GM12801 (cell line): ENCODE results near the gene MATK.

ENCODE experiments used
- TF ChIP-seq, protein P1 (sequence below): IDR thresholded peaks from one replicate; pipeline ENCODE4 v1.5.1; 2011; ENCODE audit warnings: control low read depth; ENCODE audit not compliant: insufficient read length; ENCODE audit errors: extremely low read depth

Gene MATK

DNA sequence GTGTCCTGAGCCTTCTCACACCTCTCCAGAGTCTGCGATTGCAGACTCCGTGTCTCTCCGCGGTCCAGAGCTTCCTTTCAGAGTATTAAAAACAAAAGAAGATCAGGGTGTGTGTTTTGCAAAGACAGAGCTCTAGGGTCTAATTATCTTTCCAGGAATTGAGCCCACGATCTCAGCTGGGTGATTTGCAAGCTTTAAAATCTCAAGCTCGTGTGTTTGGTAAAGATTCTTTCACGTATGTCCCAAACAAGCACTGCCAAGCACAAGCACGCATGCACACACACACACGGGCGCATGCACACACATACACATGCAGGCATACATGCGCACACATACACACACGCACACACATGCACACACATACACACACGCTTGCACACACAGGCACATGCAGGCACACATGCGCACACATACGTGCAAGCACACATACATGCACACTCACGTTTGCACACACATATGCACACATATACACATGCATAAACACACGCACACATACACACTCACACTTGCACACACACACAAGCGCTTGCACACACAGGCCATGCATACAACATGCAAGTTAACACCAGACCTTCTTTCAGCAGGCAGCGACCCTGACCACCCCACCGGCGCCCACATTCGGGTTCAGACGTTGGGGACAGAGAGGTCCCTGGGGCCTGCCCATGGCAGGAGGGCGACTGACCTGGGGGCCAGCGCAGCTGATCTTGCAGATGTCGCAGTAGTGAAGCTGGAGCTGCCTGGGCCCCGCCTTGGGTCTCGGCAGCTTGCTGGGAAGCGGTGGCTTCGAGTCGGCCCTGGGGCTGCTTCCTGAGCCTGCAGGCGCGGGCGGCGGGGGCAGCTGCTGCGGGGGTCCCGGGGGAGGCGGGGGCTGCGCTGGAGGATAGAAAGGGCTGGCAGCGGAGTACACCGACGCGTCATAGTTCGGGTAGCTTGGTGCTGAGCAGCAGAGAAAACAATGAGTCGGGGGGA lies 44.7 kb upstream of the MATK start:
- TF ChIP-seq, protein P1, sequence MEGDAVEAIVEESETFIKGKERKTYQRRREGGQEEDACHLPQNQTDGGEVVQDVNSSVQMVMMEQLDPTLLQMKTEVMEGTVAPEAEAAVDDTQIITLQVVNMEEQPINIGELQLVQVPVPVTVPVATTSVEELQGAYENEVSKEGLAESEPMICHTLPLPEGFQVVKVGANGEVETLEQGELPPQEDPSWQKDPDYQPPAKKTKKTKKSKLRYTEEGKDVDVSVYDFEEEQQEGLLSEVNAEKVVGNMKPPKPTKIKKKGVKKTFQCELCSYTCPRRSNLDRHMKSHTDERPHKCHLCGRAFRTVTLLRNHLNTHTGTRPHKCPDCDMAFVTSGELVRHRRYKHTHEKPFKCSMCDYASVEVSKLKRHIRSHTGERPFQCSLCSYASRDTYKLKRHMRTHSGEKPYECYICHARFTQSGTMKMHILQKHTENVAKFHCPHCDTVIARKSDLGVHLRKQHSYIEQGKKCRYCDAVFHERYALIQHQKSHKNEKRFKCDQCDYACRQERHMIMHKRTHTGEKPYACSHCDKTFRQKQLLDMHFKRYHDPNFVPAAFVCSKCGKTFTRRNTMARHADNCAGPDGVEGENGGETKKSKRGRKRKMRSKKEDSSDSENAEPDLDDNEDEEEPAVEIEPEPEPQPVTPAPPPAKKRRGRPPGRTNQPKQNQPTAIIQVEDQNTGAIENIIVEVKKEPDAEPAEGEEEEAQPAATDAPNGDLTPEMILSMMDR, result no peak

GRCh38 chr19:3827306-3827705 lies 41.1 kb upstream of the MATK start:
- TF ChIP-seq, protein P1, result no peak

DNA sequence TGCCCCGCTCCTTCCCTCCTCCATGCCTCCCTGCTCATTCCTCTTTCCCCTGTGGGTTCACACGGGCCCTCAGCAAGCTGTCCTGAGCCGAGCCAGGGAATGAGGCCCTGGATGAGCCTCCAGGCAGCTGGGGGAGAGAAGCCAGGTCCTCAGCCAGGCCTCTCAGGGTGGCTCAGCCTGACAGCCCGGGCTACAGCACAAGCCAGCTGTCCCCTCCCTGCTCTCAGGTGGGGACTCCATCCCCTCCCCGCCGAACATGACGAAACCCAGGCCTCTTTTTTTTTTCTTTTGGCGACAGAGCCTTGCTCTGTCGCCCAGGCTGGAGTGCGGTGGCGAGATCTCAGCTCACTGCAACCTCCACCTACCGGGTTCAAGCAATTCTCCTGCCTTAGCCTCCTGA lies 40.0 kb upstream of the MATK start:
- TF ChIP-seq, protein P1, result no peak

GRCh38 chr19:3825286-3825956 lies 39.2 kb upstream of the MATK start:
- TF ChIP-seq, protein P1, result no peak

DNA sequence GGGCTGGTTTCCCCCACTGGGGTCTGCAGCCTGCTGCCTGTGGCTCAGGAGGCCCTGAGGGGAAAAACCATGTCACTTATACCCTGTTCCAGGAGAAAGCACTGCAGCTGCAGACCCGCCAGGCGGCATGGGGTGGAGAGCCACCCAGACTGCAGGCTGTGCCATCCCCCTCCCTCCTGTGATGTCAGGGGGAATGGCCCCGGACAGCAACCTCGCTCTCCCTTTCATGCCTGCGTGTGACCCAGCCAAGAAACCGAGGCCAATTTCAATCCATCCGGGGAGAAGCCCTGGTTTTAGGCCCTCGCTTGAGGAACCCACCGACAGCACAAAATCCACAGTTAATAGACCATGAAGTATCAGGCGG lies 37.2 kb upstream of the MATK start:
- TF ChIP-seq, protein P1, result no peak

DNA sequence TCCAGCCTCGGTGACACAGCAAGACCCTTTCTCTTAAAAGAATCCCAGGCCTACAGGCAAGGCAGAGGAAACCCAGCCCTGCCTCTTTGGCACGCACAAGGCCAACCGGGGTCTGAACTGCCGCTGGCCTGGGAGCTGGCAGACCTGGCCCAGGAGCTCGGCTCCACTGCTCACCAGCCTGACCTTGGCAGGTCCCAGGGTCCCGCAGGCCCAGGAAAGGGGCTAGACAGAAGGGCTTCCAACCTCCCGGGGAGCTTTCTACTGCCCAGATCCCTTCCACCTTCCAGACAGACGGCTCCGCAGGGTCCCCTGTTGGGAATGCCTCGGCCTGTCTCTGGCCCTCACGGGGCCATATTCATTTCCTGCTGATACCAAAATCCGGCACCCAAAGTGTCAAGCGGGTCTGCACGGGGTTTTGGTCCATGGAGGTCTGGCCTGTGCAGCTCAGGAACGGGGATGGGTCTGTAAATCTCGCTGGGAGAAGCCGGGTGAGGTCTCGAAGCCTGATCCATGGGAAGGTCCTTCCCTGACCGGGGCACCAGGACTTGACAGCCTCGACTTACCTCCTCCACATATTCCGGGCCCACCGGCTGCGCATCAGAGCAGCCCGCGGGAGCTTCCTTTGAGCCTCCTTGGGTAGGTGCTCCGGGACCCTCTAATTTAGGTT lies 36.6 kb upstream of the MATK start:
- TF ChIP-seq, protein P1, result no peak

DNA sequence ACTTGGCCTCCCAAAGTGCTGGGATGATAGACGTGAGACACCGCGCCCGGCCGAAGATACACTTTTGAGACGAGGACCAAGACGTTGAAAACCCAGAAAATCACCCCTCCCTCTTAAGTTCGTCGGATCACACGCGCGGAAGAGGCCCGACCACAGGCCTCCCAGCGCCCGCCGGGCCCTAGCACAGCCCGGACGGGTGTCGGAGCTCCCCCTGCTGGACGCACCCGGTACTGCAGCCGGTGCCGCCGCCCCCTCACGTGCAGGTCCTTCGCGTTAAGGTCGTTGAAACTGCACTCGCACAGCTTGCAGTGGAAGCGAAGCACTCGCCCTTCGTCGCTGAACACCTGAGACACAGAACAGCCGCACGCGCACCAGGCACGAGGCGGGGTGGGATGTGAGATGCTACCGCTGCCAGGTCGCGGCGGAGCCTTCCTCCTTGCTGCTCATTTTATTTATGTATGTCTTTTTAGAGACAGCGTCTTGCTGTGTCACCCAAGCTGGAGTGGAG lies 35.7 kb upstream of the MATK start:
- TF ChIP-seq, protein P1, result no peak
